Measurements from ENCODE around the gene OPRL1. TPM values are rescaled to one million over a fixed set of nuclear protein-coding genes. Genes with fewer than 3 reads are reported as not detected.

OPRL1 gene
- total RNA-seq, 1 experiment from 2014 or later: 34.0 TPM

DNA sequence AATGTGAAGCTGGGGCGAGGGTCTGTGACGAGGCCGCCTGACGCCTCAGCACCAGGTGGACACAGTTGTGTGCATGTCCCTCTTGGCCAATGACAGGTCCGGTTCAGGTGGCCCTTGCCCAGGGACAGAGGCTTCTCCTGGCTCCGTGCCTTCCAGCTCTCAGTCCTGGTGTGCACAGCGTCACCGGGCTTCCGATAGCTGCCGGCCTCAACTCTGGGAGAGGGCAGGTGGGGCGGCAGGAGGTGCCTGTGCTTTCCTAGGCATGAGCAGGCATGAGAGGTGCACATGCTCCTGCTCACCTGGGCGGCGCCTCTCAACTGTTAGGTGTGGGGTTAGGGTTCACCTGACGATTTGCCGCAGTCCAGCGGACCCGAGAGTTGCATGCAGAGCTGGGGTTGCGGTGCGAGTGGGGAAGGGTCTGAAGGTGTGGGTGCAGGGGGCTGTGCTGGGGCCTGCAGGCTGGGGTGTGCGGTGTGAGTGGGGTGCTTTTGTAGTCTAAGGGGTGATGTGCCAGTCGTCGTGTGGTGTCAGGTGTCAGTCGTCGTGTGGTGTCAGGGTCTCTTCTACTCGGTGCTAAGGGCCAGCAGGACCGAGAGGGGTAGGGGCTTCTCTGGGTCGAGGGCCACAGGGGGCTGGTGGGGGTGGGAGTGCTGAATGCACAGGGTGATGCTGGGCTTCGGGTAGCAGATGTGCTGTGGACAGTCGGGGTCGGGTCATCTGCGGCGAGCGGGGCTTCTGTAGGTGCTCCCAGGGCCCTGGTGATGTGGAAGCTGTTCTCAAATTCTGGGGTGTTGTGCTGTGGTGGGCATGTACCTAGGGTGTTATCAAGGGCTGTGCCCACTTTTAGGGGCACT, 26.7 kb upstream of the OPRL1 start:
- Histone ChIP-seq H3K4me1 (ENCODE audit: low read length) (peaks cover 34% of the 10 kb centered on the region), H3K79me2 (ENCODE audit: low read length) (no peaks in the 10 kb centered on the region), H3K4me3 (ENCODE audit: low read length) (no peak overlapping the region), H2AFZ (ENCODE audit: low read length) (no peak overlapping the region), H3K9me3 (ENCODE audit: low read length) (no peaks in the 10 kb centered on the region), H3K9me2 (replicated peaks; ENCODE audit: insufficient read depth, low read length) (no peaks in the 10 kb centered on the region), H3K27ac (ENCODE audit: low read length) (no peak overlapping the region), H4K20me1 (ENCODE audit: insufficient read depth, low read depth, low read length) (no peaks in the 10 kb centered on the region), H3K36me3 (ENCODE audit: insufficient read depth, low read length) (no peaks in the 10 kb centered on the region), H3K9ac (ENCODE audit: low read length) (no peak overlapping the region), H3K27me3 (ENCODE audit: low read length) (no peaks in the 10 kb centered on the region), H3K4me2 (ENCODE audit: low read depth, low read length, poor library complexity, severe bottlenecking) (no peak overlapping the region)
- no peak for DNase-seq

DNA sequence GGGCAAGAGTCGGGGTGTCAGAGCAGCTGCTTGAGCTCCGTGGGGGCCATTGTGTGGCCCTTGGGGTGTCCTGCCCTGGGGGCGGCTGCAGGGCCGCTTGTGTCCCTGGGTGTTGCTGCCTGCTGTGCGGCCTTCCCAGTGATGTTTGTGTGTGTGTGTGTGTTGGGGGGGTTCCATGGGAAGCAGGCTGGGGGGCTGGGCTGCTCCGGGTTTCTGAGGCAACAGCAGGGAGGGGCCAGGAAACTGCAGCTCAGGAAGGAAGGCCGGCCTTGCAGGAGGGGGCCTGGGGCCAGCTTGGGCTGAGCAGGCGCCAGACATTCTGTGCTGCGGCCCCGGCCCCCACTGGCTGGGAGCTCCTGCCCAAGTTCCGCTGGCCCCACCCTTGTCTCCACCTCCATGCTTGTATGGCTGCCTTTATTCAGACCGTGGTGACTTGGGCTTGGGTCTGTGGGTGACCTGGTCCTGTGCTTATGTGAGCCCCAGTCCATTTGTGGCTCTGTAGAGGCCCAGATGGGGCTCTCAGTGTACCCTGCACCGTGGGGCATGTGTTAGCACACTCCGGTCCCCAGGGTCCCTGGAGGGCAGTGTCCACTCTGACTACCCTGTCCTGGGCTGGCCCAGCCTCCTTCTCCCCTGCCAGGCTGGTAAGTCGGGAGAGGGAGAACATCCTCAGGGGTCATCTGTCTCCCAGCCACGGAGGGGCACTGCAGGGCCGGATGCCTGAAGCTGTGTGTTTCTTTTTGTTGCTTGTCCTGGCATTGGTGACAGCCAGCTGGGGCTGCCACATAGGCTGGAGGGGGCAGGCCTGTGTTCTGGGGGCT, 25.8 kb upstream of the OPRL1 start:
- Histone ChIP-seq H2AFZ (ENCODE audit: low read length) (no peak overlapping the region), H3K9me2 (replicated peaks; ENCODE audit: insufficient read depth, low read length) (no peaks in the 10 kb centered on the region), H3K4me2 (ENCODE audit: low read depth, low read length, poor library complexity, severe bottlenecking) (no peak overlapping the region), H3K9me3 (ENCODE audit: low read length) (no peaks in the 10 kb centered on the region), H3K9ac (ENCODE audit: low read length) (no peak overlapping the region), H3K79me2 (ENCODE audit: low read length) (no peaks in the 10 kb centered on the region), H4K20me1 (ENCODE audit: insufficient read depth, low read depth, low read length) (no peaks in the 10 kb centered on the region), H3K4me1 (ENCODE audit: low read length) (peaks cover 40% of the 10 kb centered on the region), H3K27ac (ENCODE audit: low read length) (no peak overlapping the region), H3K36me3 (ENCODE audit: insufficient read depth, low read length) (no peaks in the 10 kb centered on the region), H3K27me3 (ENCODE audit: low read length) (no peaks in the 10 kb centered on the region), H3K4me3 (ENCODE audit: low read length) (no peak overlapping the region)
- peak; percentile 79 for DNase-seq

DNA sequence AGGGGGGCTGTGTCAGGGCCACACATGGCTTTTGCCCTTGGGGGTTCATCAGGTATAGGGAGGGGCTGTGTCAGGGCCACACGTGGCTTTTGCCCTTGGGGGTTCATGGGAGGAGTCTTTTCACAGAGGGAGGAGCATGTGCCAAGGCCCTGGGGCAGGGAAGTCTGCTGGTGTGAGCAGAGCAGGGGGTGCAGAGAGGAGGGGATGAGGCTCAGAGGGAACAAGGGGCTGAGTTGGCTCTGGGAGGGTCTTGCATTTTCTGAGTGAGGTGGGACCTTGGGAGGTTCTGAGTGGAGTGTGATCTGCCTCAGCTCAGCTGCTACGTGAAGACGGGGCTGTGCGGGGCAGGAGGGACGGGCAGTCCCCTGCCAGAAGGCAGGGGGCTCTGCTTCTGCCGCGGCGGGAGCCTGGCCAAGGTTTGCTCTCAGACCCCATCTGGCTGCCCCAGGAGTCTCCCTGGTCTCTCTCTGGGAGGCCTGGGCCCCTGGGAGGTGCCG, 24.4 kb upstream of the OPRL1 start:
- Histone ChIP-seq H3K4me3 (ENCODE audit: low read length) (no peak overlapping the region), H3K79me2 (ENCODE audit: low read length) (no peaks in the 10 kb centered on the region), H3K4me1 (ENCODE audit: low read length) (peaks cover 32% of the 10 kb centered on the region), H3K36me3 (ENCODE audit: insufficient read depth, low read length) (no peaks in the 10 kb centered on the region), H3K9me3 (ENCODE audit: low read length) (no peaks in the 10 kb centered on the region), H3K4me2 (ENCODE audit: low read depth, low read length, poor library complexity, severe bottlenecking) (no peak overlapping the region), H3K27me3 (ENCODE audit: low read length) (no peaks in the 10 kb centered on the region), H4K20me1 (ENCODE audit: insufficient read depth, low read depth, low read length) (no peaks in the 10 kb centered on the region), H3K27ac (ENCODE audit: low read length) (no peak overlapping the region), H3K9me2 (replicated peaks; ENCODE audit: insufficient read depth, low read length) (no peaks in the 10 kb centered on the region), H2AFZ (ENCODE audit: low read length) (no peak overlapping the region), H3K9ac (ENCODE audit: low read length) (no peak overlapping the region)
- DNase-seq: no peak

DNA sequence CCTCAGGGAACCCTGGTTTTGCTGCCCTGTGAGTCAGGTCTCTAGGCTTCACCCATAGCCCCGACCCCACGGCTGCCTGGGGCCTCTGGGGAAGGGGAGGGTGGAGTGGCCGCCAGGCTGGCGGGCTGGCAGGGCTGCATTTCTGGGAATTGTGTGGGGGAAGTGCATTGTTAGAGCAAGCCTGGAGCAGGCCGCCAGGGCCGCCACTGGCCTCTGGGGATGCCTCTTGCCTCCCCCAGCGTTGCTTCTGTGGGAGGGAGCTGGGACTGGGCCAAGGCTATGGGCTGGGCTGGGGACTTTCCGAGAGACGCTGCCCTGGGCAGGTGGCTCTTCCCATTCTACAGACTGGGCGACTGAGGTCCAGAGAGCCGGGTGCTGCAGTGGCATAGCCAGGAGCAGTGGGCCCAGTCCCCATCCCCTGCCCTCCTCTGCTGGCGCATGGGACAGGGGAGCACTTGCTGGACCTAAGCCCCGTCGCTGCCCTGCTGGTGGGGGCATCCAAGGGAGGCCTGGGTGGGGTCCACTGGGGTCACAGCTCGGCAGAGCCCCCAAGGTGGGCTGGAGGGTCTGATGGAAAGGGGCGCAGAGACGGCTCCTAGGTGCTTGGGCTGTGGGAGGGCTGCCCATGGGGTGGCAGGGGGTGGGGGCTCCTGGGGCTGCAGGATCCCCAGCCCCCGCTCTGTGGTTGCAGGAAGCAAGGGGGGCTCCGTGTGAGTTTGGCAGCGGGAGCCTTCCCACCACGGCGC, 23.8 kb upstream of the OPRL1 start:
- no peak for DNase-seq
- Histone ChIP-seq H3K9ac (ENCODE audit: low read length) (no peak overlapping the region), H4K20me1 (ENCODE audit: insufficient read depth, low read depth, low read length) (no peaks in the 10 kb centered on the region), H3K4me2 (ENCODE audit: low read depth, low read length, poor library complexity, severe bottlenecking) (no peak overlapping the region), H3K9me3 (ENCODE audit: low read length) (no peaks in the 10 kb centered on the region), H3K4me3 (ENCODE audit: low read length) (no peak overlapping the region), H2AFZ (ENCODE audit: low read length) (no peak overlapping the region), H3K36me3 (ENCODE audit: insufficient read depth, low read length) (no peaks in the 10 kb centered on the region), H3K4me1 (ENCODE audit: low read length) (peaks cover 25% of the 10 kb centered on the region), H3K9me2 (replicated peaks; ENCODE audit: insufficient read depth, low read length) (no peaks in the 10 kb centered on the region), H3K79me2 (ENCODE audit: low read length) (no peaks in the 10 kb centered on the region), H3K27ac (ENCODE audit: low read length) (no peak overlapping the region), H3K27me3 (ENCODE audit: low read length) (no peaks in the 10 kb centered on the region)

DNA sequence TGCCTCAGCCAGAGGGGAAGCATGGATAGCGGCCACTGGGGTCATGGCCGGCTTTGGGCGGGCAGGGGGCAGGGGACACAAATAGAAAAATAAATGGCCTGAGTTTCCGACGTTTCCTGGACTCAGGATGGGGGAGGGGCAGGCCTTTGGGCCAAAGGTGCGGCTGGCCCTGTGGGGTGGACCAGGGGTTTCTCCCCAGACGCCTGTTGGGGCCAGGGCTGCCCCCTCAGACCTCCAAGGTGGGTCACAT, 23.3 kb upstream of the OPRL1 start:
- Histone ChIP-seq H3K9ac (ENCODE audit: low read length) (no peak overlapping the region), H3K36me3 (ENCODE audit: insufficient read depth, low read length) (no peaks in the 10 kb centered on the region), H3K27me3 (ENCODE audit: low read length) (no peaks in the 10 kb centered on the region), H2AFZ (ENCODE audit: low read length) (no peak overlapping the region), H3K4me3 (ENCODE audit: low read length) (no peak overlapping the region), H3K4me1 (ENCODE audit: low read length) (peaks cover 25% of the 10 kb centered on the region), H3K4me2 (ENCODE audit: low read depth, low read length, poor library complexity, severe bottlenecking) (no peak overlapping the region), H4K20me1 (ENCODE audit: insufficient read depth, low read depth, low read length) (no peaks in the 10 kb centered on the region), H3K27ac (ENCODE audit: low read length) (no peak overlapping the region), H3K79me2 (ENCODE audit: low read length) (no peaks in the 10 kb centered on the region), H3K9me3 (ENCODE audit: low read length) (no peaks in the 10 kb centered on the region), H3K9me2 (replicated peaks; ENCODE audit: insufficient read depth, low read length) (no peaks in the 10 kb centered on the region)
- DNase-seq: no peak

DNA sequence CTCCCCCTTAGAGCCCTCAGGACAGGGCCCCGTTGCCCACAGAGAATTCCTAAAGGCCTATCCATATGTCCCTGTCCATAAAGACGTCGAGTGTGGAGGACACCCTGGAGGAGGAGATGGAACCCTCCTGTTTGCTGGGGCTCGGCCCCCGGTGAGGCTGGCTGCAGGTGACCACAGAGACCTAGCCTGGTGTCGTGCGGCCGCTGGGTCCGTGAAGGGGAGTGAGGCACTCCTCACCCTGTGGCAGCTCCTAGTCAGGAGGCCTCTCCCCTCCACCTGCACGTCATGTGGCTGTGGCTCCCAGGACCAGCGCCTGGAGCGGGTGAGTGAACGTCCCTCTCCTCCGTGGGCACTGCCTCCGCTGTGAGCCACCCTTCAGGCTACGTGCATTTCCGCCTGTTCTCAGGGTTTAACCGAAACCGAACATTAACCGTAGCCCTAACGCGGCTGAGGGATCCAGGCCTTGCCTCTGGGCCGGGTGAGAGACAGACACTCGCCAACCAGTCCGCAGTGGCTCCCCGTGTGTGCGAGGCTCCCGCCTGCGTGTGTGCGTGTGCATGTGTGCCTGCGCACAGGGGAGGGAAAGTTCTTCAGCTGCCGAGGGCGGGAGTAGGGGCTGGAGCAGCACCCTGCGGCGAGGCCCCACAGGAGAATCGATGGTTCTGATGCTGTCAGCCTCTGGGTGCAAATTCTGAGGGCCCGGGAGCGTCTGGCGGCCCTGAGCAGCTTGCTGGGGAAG, 22.8 kb upstream of the OPRL1 start:
- Histone ChIP-seq H3K4me3 (ENCODE audit: low read length) (no peak overlapping the region), H3K27ac (ENCODE audit: low read length) (no peak overlapping the region), H3K9ac (ENCODE audit: low read length) (no peak overlapping the region), H3K4me2 (ENCODE audit: low read depth, low read length, poor library complexity, severe bottlenecking) (no peak overlapping the region), H4K20me1 (ENCODE audit: insufficient read depth, low read depth, low read length) (no peaks in the 10 kb centered on the region), H3K36me3 (ENCODE audit: insufficient read depth, low read length) (no peaks in the 10 kb centered on the region), H3K79me2 (ENCODE audit: low read length) (no peaks in the 10 kb centered on the region), H3K9me3 (ENCODE audit: low read length) (no peaks in the 10 kb centered on the region), H3K9me2 (replicated peaks; ENCODE audit: insufficient read depth, low read length) (no peaks in the 10 kb centered on the region), H3K27me3 (ENCODE audit: low read length) (no peaks in the 10 kb centered on the region), H2AFZ (ENCODE audit: low read length) (no peak overlapping the region), H3K4me1 (ENCODE audit: low read length) (peaks cover 25% of the 10 kb centered on the region)
- DNase-seq: no peak

DNA sequence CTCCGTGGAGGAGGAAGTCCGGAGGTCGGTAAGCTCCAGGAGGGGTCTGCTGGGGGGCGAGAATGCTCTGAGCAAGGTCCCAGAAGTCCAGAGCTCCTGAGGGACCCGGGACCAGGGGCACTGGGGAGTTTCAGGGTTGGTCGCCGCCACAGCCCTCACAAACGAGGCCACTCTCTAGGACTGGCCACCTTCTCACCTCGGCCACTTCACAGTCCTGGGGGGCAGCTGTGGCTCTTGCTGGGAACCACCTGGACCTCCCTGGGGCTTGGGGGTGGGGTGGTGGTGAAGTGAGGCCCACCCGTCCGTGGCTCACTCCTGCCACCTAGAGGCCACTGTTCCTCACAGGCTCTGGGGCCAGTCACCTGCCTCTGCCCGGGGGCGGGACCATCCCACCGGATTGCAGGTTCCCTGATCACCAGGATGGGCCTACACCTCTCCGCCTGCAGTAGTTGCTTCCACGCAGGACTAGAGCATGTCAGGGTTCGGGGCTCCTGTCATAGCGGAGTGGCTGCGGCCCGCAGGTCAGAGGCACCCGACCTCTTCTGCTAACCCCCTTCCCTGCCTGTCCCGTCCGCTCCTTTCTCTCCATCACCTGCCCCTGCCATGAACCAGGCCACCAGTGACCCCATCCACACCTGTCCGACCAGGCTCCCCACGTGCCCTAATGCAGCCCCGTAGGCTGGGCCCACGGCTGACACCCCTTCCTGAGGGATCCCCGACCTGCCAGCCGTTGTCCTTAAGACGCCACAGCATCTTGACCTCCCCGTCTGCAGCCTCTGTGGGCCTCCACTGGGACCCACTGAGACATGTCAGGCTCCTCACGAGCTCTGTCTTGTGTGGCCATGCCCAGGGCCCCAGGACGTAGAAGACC, 22.0 kb upstream of the OPRL1 start:
- Histone ChIP-seq H3K9me3 (ENCODE audit: low read length) (no peaks in the 10 kb centered on the region), H4K20me1 (ENCODE audit: insufficient read depth, low read depth, low read length) (no peaks in the 10 kb centered on the region), H3K27me3 (ENCODE audit: low read length) (no peaks in the 10 kb centered on the region), H3K27ac (ENCODE audit: low read length) (no peak overlapping the region), H3K36me3 (ENCODE audit: insufficient read depth, low read length) (no peaks in the 10 kb centered on the region), H3K9me2 (replicated peaks; ENCODE audit: insufficient read depth, low read length) (no peaks in the 10 kb centered on the region), H3K4me1 (ENCODE audit: low read length) (peaks cover 31% of the 10 kb centered on the region), H3K4me3 (ENCODE audit: low read length) (peak overlapping the region; percentile 44; the same call in 1 of the 2 replicates), H3K4me2 (ENCODE audit: low read depth, low read length, poor library complexity, severe bottlenecking) (peak overlapping the region; percentile 46), H3K9ac (ENCODE audit: low read length) (peak overlapping the region; percentile 66), H3K79me2 (ENCODE audit: low read length) (no peaks in the 10 kb centered on the region), H2AFZ (ENCODE audit: low read length) (no peak overlapping the region; the same call in 1 of the 2 replicates)
- peak; percentile 93 for DNase-seq

All from Karpas-422 (cell line).